GM12878 (cell line): Measurements from ENCODE around the gene NLGN4X. TPM values are rescaled to one million over a fixed set of nuclear protein-coding genes. Genes with fewer than 3 reads are reported as not detected.

Experiments used
- ATAC-seq: fragments of 200-7000 bp; cut with Tn5 transposase; 3 replicates; pipeline ENCODE4 v1.9.1; 2020; ENCODE audit warnings: mild to moderate bottlenecking, moderate library complexity
- Bru-seq: library from RNA; stranded (reverse); fragments of 400-500 nt; gene quantifications from one replicate; lab custom pipeline; 2021; lab: Mats Ljungman, UMichigan
- BruChase-seq, 2 experiments: library from RNA; stranded (reverse); fragments of 400-500 nt; gene quantifications; one replicate each; lab custom pipeline; 2021; lab: Mats Ljungman, UMichigan
- BruUV-seq: library from RNA; stranded (reverse); fragments of 400-500 nt; replicated peaks from 2 replicates; lab custom pipeline; 2021; lab: Mats Ljungman, UMichigan
- CTCF ChIA-PET: fragments of 300-600 bp; sonication (Branson Sonifier 250); formaldehyde crosslinking; extraction: SDS; loops from one replicate; lab custom pipeline; 2021; ENCODE audit warnings: inconsistent platforms; lab: Yijun Ruan, JAX
- POLR2A ChIA-PET: fragments of 350-600 bp; formaldehyde crosslinking; extraction: SDS; loops from one replicate; lab custom pipeline; 2021; ENCODE audit warnings: inconsistent platforms; lab: Charles Lee
- RAD21 ChIA-PET: fragments of 300-600 bp; sonication (Branson Sonifier 250); formaldehyde crosslinking; loops from one replicate; lab custom pipeline; 2023; ENCODE audit warnings: antibody characterized with exemption; ENCODE audit not compliant: unreplicated experiment; lab: Charles Lee
- SMC1A ChIA-PET: fragments of 300-600 bp; sonication (Branson Sonifier 250); formaldehyde crosslinking; loops from one replicate; lab custom pipeline; 2023; ENCODE audit not compliant: unreplicated experiment, uncharacterized antibody; lab: Charles Lee
- DNase-seq: peaks from one replicate; pipeline ENCODE4 v3.0.0-alpha.2; 2011; ENCODE audit warnings: low read depth, low spot score
- FAIRE-seq: peaks from 3 replicates; lab custom pipeline; 2011; peaks lifted over from hg19 to GRCh38; lab: Jason Lieb, UNC
- H2AFZ ChIP-seq: 2 replicates; pipeline ENCODE4 v1.6.0; 2011; ENCODE audit warnings: low read depth, low read length, control low read depth; ENCODE audit not compliant: control insufficient read depth
- H3K27ac ChIP-seq: 2 replicates; pipeline ENCODE4 v1.5.1; 2011; ENCODE audit warnings: control low read depth; ENCODE audit not compliant: control insufficient read depth, insufficient read depth
- H3K27me3 ChIP-seq, 2 experiments: replicated peaks in 1 of 2; 2 replicates each; pipeline versions ENCODE4 v1.6.0 to v1.6.1; 2011; ENCODE audit warnings: low read length in 1 of 2; ENCODE audit not compliant: control insufficient read depth in 2 of 2, insufficient read depth in 2 of 2
- H3K36me3 ChIP-seq, 2 experiments: 2 replicates each; pipeline ENCODE4 v1.5.1; 2011; ENCODE audit warnings: low read length in 1 of 2; ENCODE audit not compliant: control insufficient read depth in 2 of 2, insufficient read depth in 2 of 2
- H3K4me1 ChIP-seq: 2 replicates; pipeline ENCODE4 v1.6.1; 2011; ENCODE audit warnings: mild to moderate bottlenecking, low read length, moderate library complexity, mixed read lengths; ENCODE audit not compliant: control insufficient read depth, insufficient read depth
- H3K4me2 ChIP-seq: 2 replicates; pipeline ENCODE4 v1.6.0; 2011; ENCODE audit warnings: control low read depth; ENCODE audit not compliant: control insufficient read depth, insufficient read depth
- H3K4me3 ChIP-seq: fragments of 200-600 bp; sonication (generic); 2 replicates; pipeline ENCODE4 v1.5.1; 2016
- H3K79me2 ChIP-seq: 2 replicates; pipeline ENCODE4 v1.6.0; 2011; ENCODE audit warnings: low read length; ENCODE audit not compliant: control insufficient read depth, insufficient read depth
- H3K9ac ChIP-seq: 2 replicates; pipeline ENCODE4 v1.8.0; 2011; ENCODE audit warnings: low read length, control low read depth, mixed read lengths; ENCODE audit not compliant: control insufficient read depth, insufficient read depth
- H3K9me3 ChIP-seq: replicated peaks from 3 replicates; pipeline ENCODE4 v1.5.1; 2011; ENCODE audit warnings: mild to moderate bottlenecking, low read length; ENCODE audit not compliant: control insufficient read depth, insufficient read depth
- H4K20me1 ChIP-seq: 2 replicates; pipeline ENCODE4 v1.6.0; 2011; ENCODE audit not compliant: control insufficient read depth, insufficient read depth
- BMI1 ChIP-seq: fragments of 450-650 bp; IDR thresholded peaks from 2 replicates; pipeline ENCODE4 v1.6.1; 2016; ENCODE audit warnings: mild to moderate bottlenecking, moderate library complexity, borderline replicate concordance
- CREB1 ChIP-seq: IDR thresholded peaks from 2 replicates; pipeline ENCODE4 v1.6.1; 2012; ENCODE audit warnings: low read depth, mild to moderate bottlenecking, inconsistent platforms
- EZH2 ChIP-seq: IDR thresholded peaks from 2 replicates; pipeline ENCODE4 v1.6.1; 2012; ENCODE audit warnings: low read depth, mild to moderate bottlenecking, control low read depth, inconsistent platforms, low read length, borderline replicate concordance; ENCODE audit not compliant: control insufficient read depth
- FOXK2 ChIP-seq: fragments of 450-650 bp; IDR thresholded peaks from 2 replicates; pipeline ENCODE4 v1.6.1; 2017; ENCODE audit warnings: mild to moderate bottlenecking, moderate library complexity
- HDAC2 ChIP-seq: fragments of 200-600 bp; sonication (generic); IDR thresholded peaks from 2 replicates; pipeline ENCODE4 v1.6.1; 2017
- HDAC6 ChIP-seq: fragments of 200-600 bp; sonication (generic); IDR thresholded peaks from one replicate; pipeline ENCODE4 v1.8.0; 2017; ENCODE audit warnings: antibody characterized with exemption; ENCODE audit not compliant: unreplicated experiment
- TCF3 ChIP-seq: IDR thresholded peaks from 2 replicates; pipeline ENCODE4 v1.6.1; 2012; ENCODE audit warnings: low read depth, mild to moderate bottlenecking, low read length, borderline replicate concordance; ENCODE audit not compliant: insufficient read depth
- WGBS: methylation state at CpG from one replicate; pipeline ENCODE4 v1.1.6; 2016; ENCODE audit warnings: low lambda C conversion rate; ENCODE audit not compliant: insufficient replicate concordance, insufficient coverage; ENCODE audit errors: missing lambda C conversion rate; 5-methylcytosine and 5-hydroxymethylcytosine counted together
- in situ Hi-C: fragments of 300-500 bp; cut with MboI; formaldehyde crosslinking; loops from 9 replicates; pipeline ENCODE4 v1.14.3; 2018; ENCODE audit warnings: mixed read lengths
- intact Hi-C: fragments of 100-400 bp; cut with micrococcal nuclease; formaldehyde crosslinking; loops from one replicate; pipeline ENCODE4 v1.14.2; 2022; ENCODE audit not compliant: unreplicated experiment
- long read RNA-seq, 2 experiments: library from polyadenylated mRNA; unstranded; transcript quantifications; one replicate each; pipeline ENCODE4 v2.0.0, GENCODE V29; 2019 to 2020
- polyA minus RNA-seq, 3 experiments: library from RNA; depleted of rRNA, polyadenylated mRNA; stranded (reverse); fragments of >200 nt; gene quantifications; 2 replicates each; pipeline ENCODE4 v1.2.3, GENCODE V29; 2011
- polyA plus RNA-seq, 11 experiments: library from polyadenylated mRNA; depleted of rRNA in 4 of 11; unstranded in 6 of 11; stranded (reverse) in 5 of 11; fragments of >200 nt; fragmentation: Nextera tagmentation in 4 of 11; fragmentation: Illumina TruSeq in 1 of 11; extraction: Ambion mirVana in 4 of 11; extraction: Trizol in 1 of 11; gene quantifications; 1 replicate in 1 of 11; 2 replicates in 10 of 11; pipeline versions ENCODE4 v1.2.1 to v1.2.3, GENCODE V29; 2011 to 2016; ENCODE audit warnings: inconsistent platforms in 2 of 11, missing spikeins in 2 of 11, low read depth in 1 of 11
- total RNA-seq, 4 experiments: library from RNA; depleted of rRNA in 3 of 4; stranded (reverse); fragments of >200 nt in 3 of 4; fragmentation: Illumina TruSeq in 1 of 4; extraction: Trizol in 1 of 4; gene quantifications; 2 replicates each; pipeline versions ENCODE4 v1.2.1 to v1.2.3, GENCODE V29; 2013 to 2021

NLGN4X gene
- total RNA-seq (2013; cell fraction: nucleolus; rRNA removed): 0.15 and 0.21 TPM in 2 replicates
- 0.11 and 0.16 TPM in 2 replicates for total RNA-seq (2014; rRNA removed)
- 0.05 and 0.09 TPM in 2 replicates for total RNA-seq (2014; rRNA removed; fragmentation: Illumina TruSeq; extraction: Trizol)
- 0.11 and 0.21 TPM in 2 replicates for total RNA-seq (2021)
- not detected for polyA plus RNA-seq (2011; ENCODE audit: low read depth)
- 0.91 and 1.5 TPM in 2 replicates for polyA plus RNA-seq (2011; rRNA removed)
- polyA plus RNA-seq (2011; cell fraction: cytosol; rRNA removed): 2.7 and 3.0 TPM in 2 replicates
- polyA plus RNA-seq (2011; cell fraction: nucleus; rRNA removed): 1.5 and 2.0 TPM in 2 replicates
- polyA plus RNA-seq (2012): not detected in 2 replicates
- 0.09 and 0.14 TPM in 2 replicates for polyA plus RNA-seq (2014; fragmentation: Illumina TruSeq; extraction: Trizol)
- under 1 TPM in 1 of 2 experiments, not detected in 1; 0.02 TPM for polyA plus RNA-seq (2014; fragmentation: Nextera tagmentation; extraction: Ambion mirVana)
- 0.23 TPM in 1 of 2 replicates, not detected in the other for polyA plus RNA-seq (2014; rRNA removed)
- under 1 TPM; 0.03 to 0.04 TPM for polyA plus RNA-seq (2016; fragmentation: Nextera tagmentation; extraction: Ambion mirVana)
- 10.8 and 15.1 TPM in 2 replicates for polyA minus RNA-seq (2011; rRNA and poly(A)+ RNA removed)
- polyA minus RNA-seq (2011; cell fraction: cytosol; rRNA and poly(A)+ RNA removed): 1.1 and 1.7 TPM in 2 replicates
- polyA minus RNA-seq (2011; cell fraction: nucleus; rRNA and poly(A)+ RNA removed): 6.3 and 12.9 TPM in 2 replicates
- percentile 0 among the genes with signal in this experiment for Bru-seq, nascent RNA
- BruChase-seq, experiment 1, labeled RNA remaining after a 6-hour chase: percentile 1 among the genes with signal in this experiment
- BruChase-seq, experiment 2, labeled RNA remaining after a 2-hour chase: percentile 1 among the genes with signal in this experiment
- long read RNA-seq, experiment 1, full-length matches to known transcripts: 1 of 3 reads
- long read RNA-seq, experiment 1, partial matches to known transcripts: 0 of 3 reads
- long read RNA-seq, experiment 1, other reads (novel, unspliced or antisense): 2 of 3 reads
- long read RNA-seq, experiment 2, partial matches to known transcripts: 1 of 15 reads
- long read RNA-seq, experiment 2, other reads (novel, unspliced or antisense): 14 of 15 reads

- no TSS peak for BruUV-seq
- no peak within 1 kb of the TSS for H3K4me2 ChIP-seq
- H3K27me3 ChIP-seq: peaks cover 0 to 4% of the 10 kb centered on the region in 2 experiments; a peak in 2 of 4 replicates
- intact Hi-C loops (no loop called here), in situ Hi-C loops (no loop called here)
- DNase-seq: no peak
- no peaks in the 10 kb centered on the region for H3K79me2 ChIP-seq
- no peak within 1 kb of the TSS for H3K27ac ChIP-seq
- H3K9me3 ChIP-seq: no peaks in the 10 kb centered on the region
- ChIA-PET CTCF (interaction anchor here (0.9 kb wide), 1 partner anchor 19 kb away, joined by 3 read pairs; no protein-coding TSS in a partner anchor), RAD21 (interaction anchor here (1.0 to 2.3 kb wide), 5 partner anchors 37 to 206 kb away, joined by 3 to 5 read pairs (median 3); no protein-coding TSS in a partner anchor), POLR2A (interaction anchor here (1.0 kb wide), 1 partner anchor 70 kb away, joined by 3 read pairs; no protein-coding TSS in a partner anchor), SMC1A (interaction anchor here (0.8 to 1.6 kb wide), 6 partner anchors 19 to 206 kb away, joined by 3 to 4 read pairs (median 3); no protein-coding TSS in a partner anchor)
- H2AFZ ChIP-seq: no peak within 1 kb of the TSS
- no peak within 1 kb of the TSS for H3K9ac ChIP-seq
- no peaks in the 10 kb centered on the region for H3K4me1 ChIP-seq
- TF ChIP-seq TCF3 (no peak), FOXK2 (no peak), CREB1 (no peak), EZH2 (no peak), HDAC2 (no peak), HDAC6 (no peak), BMI1 (no peak)
- no peaks in the 10 kb centered on the region for H3K36me3 ChIP-seq
- FAIRE-seq: no peak
- H3K4me3 ChIP-seq: no peak within 1 kb of the TSS
- peak; percentile 30 for ATAC-seq
- H4K20me1 ChIP-seq: no peaks in the 10 kb centered on the region
- 5% methylated on average over 12 of the region's 12 CpGs for WGBS
Observed at GRCh38 chrX:6228720-6229119, at the start of gene NLGN4X. NLGN4X (minus strand) TSS chrX:6228867; CDS start chrX:6151466, 77,401 bp downstream.
